Parathyroid adenoma (tissue), 2 donors: ENCODE results near the gene CEBPG.
A peak's percentile ranks its signal among the peaks of the same experiment; 100 is the strongest.

Source experiments
- H2AFZ ChIP-seq: fragments of 300-600 bp; sonication (generic); one replicate; pipeline ENCODE4 v1.7.0; 2017; ENCODE audit warnings: antibody characterized with exemption, mild to moderate bottlenecking
- H3K27ac ChIP-seq: fragments of 300-600 bp; sonication (generic); one replicate; pipeline ENCODE4 v1.7.0; 2017
- H3K27me3 ChIP-seq: fragments of 300-600 bp; sonication (generic); one replicate; pipeline ENCODE4 v1.7.0; 2017; ENCODE audit warnings: low read length; ENCODE audit not compliant: control insufficient read depth, insufficient read depth
- H3K36me3 ChIP-seq: fragments of 300-600 bp; sonication (generic); one replicate; pipeline ENCODE4 v1.7.0; 2017; ENCODE audit warnings: low read length; ENCODE audit not compliant: control insufficient read depth, insufficient read depth
- H3K4me1 ChIP-seq: fragments of 300-600 bp; sonication (generic); one replicate; pipeline ENCODE4 v1.7.0; 2017; ENCODE audit warnings: control low read depth
- H3K4me2 ChIP-seq: fragments of 300-600 bp; sonication (generic); one replicate; pipeline ENCODE4 v1.7.0; 2017; ENCODE audit warnings: low read length
- H3K4me3 ChIP-seq: fragments of 300-600 bp; sonication (generic); one replicate; pipeline ENCODE4 v1.7.0; 2017; ENCODE audit warnings: low read depth, low read length
- H3K79me2 ChIP-seq: fragments of 300-600 bp; sonication (generic); one replicate; pipeline ENCODE4 v1.7.0; 2017; ENCODE audit warnings: control low read depth
- H3K9ac ChIP-seq: fragments of 300-600 bp; sonication (generic); one replicate; pipeline ENCODE4 v1.7.0; 2017; ENCODE audit warnings: mild to moderate bottlenecking
- H3K9me3 ChIP-seq: fragments of 300-600 bp; sonication (generic); one replicate; pipeline ENCODE4 v1.7.0; 2017; ENCODE audit warnings: low read length; ENCODE audit not compliant: control insufficient read depth
- CTCF ChIP-seq: fragments of 300-600 bp; sonication (generic); IDR thresholded peaks from one replicate; pipeline ENCODE4 v1.7.0; 2017; ENCODE audit warnings: antibody characterized with exemption, mild to moderate bottlenecking
- donor health status: primary hyperparathyroidism.

Gene CEBPG

GRCh38 chr19:33332248-33332647 is 41.3 kb upstream of the CEBPG start:
- TF ChIP-seq CTCF, result no peak
- Histone ChIP-seq H3K4me2 (no peak overlapping the region), H2AFZ (no peak overlapping the region), H3K9me3 (no peaks in the 10 kb centered on the region), H3K27me3 (no peaks in the 10 kb centered on the region), H3K79me2 (no peaks in the 10 kb centered on the region), H3K4me1 (no peaks in the 10 kb centered on the region), H3K27ac (peak overlapping the region; percentile 2), H3K9ac (no peak overlapping the region), H3K36me3 (no peaks in the 10 kb centered on the region), H3K4me3 (no peak overlapping the region)

GRCh38 chr19:33333151-33333550 is 40.4 kb upstream of the CEBPG start:
- no peak overlapping the region for H3K27ac ChIP-seq
- no peak overlapping the region for H3K4me2 ChIP-seq
- no peak for TF ChIP-seq CTCF
- no peaks in the 10 kb centered on the region for H3K27me3 ChIP-seq
- H3K9me3 ChIP-seq, result no peaks in the 10 kb centered on the region
- no peak overlapping the region for H3K9ac ChIP-seq
- H2AFZ ChIP-seq, result no peak overlapping the region
- H3K4me1 ChIP-seq, result no peaks in the 10 kb centered on the region
- H3K36me3 ChIP-seq, result no peaks in the 10 kb centered on the region
- H3K79me2 ChIP-seq, result no peaks in the 10 kb centered on the region
- no peak overlapping the region for H3K4me3 ChIP-seq

- no peaks in the 10 kb centered on the region for H3K9me3 ChIP-seq
- no peaks in the 10 kb centered on the region for H3K79me2 ChIP-seq
- H2AFZ ChIP-seq, result no peak overlapping the region
- TF ChIP-seq CTCF, result peak; percentile 5
- no peaks in the 10 kb centered on the region for H3K36me3 ChIP-seq
- no peak overlapping the region for H3K4me3 ChIP-seq
- no peak overlapping the region for H3K4me2 ChIP-seq
- H3K9ac ChIP-seq, result no peak overlapping the region
- H3K27me3 ChIP-seq, result no peaks in the 10 kb centered on the region
- H3K27ac ChIP-seq, result no peak overlapping the region
- H3K4me1 ChIP-seq, result no peaks in the 10 kb centered on the region
These were observed 39.9 kb upstream of the CEBPG start for GRCh38 chr19:33333642-33334041.

- TF ChIP-seq CTCF, result no peak
- no peak overlapping the region for H2AFZ ChIP-seq
These were observed 39.2 kb upstream of the CEBPG start for GRCh38 chr19:33334271-33334670.

GRCh38 chr19:33335446-33335845 is 38.1 kb upstream of the CEBPG start:
- H2AFZ ChIP-seq, result no peak overlapping the region
- H3K9me3 ChIP-seq, result no peaks in the 10 kb centered on the region
- no peak overlapping the region for H3K4me3 ChIP-seq
- no peak for TF ChIP-seq CTCF
- H3K36me3 ChIP-seq, result no peaks in the 10 kb centered on the region
- H3K9ac ChIP-seq, result no peak overlapping the region
- no peaks in the 10 kb centered on the region for H3K27me3 ChIP-seq
- H3K79me2 ChIP-seq, result no peaks in the 10 kb centered on the region
- H3K4me1 ChIP-seq, result no peaks in the 10 kb centered on the region
- H3K27ac ChIP-seq, result no peak overlapping the region
- H3K4me2 ChIP-seq, result no peak overlapping the region

More at GRCh38 chr19:33334271-33334670, 39.2 kb upstream of the CEBPG start:
- Histone ChIP-seq H3K9ac (no peak overlapping the region), H3K36me3 (no peaks in the 10 kb centered on the region), H3K4me1 (no peaks in the 10 kb centered on the region), H3K27ac (no peak overlapping the region), H3K4me3 (no peak overlapping the region), H3K9me3 (no peaks in the 10 kb centered on the region), H3K79me2 (no peaks in the 10 kb centered on the region), H3K4me2 (no peak overlapping the region), H3K27me3 (no peaks in the 10 kb centered on the region)
